ENCODE data around the gene SPATA2. TPM values are rescaled to one million over a fixed set of nuclear protein-coding genes. Genes with fewer than 3 reads are reported as not detected.

Gene SPATA2
- total RNA-seq, 1 donor: 6.2 TPM

DNA sequence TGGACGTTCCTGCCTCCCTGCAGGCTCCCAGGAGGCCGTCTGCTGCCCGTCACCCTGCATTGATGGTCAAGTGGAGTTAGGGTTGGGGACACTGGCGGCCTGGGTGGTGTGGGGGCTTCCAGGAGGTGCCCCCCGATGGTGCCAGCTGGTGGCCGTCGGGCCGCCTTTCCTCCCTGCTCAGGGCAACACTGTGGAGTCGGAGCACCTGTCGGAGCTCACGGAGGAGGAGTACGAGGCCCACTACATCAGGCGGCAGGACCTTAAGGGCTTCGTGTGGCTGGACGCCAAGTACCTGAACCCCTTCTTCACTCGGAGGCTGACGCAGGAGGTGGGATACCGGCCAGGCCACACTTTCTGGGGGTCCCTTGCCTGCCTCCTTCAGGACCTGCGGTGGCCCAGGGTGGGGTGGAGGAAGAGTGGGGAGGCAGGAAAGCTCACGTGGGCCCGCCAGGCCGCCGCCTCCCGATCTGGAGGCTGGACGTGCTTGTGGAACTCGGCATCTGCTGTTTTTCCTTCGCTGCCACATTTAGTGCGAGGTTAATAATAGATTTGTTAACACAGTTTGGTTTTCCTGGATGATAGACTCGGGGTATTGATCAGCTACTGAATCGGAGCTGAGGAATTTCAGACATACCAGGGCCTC, 28.6 kb downstream of the SPATA2 start:
- H3K4me3 ChIP-seq (ENCODE audit: low read length): no peak overlapping the region
- peaks cover 35% of the 10 kb centered on the region for H3K4me1 ChIP-seq (ENCODE audit: insufficient read depth, low read length)

DNA sequence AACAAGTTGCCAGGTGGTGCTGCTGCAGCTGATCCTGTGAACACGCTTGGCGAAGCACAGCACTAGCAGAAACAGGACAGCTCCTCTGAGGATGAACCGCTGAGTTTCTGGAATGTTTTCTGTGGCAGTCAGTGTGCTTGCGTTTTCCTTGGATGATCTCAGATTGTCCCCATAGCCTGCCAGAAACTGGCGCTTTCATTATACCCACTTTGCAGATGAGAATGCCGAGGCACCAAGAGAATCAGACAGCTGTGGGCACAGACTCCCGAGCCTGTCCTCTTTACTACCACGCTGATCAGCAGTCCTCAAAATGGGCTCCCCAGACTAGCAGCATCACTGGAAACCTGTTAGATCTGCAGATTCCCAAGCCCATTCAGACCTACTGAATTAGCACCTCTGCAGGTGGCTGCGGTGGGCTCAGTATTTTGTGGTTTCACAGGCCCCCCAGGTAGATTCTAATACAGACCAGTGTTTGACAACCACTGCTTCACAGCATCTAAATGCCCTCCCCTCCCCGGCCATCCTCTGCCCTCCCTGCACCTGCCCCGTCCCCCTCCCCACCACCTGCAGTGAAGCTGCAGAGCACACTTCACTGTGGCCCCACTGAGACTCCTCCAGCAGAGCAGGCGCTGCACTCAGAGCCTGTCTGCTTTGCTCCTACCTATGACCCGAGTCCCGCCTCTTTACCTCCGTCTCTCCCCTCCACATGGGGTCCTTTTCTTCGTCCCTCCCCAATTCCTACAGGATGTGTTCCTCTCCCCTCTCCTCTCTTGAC, 29.6 kb downstream of the SPATA2 start:
- H3K4me1 ChIP-seq (ENCODE audit: insufficient read depth, low read length): peaks cover 26% of the 10 kb centered on the region
- no peaks in the 10 kb centered on the region for H3K27me3 ChIP-seq (ENCODE audit: insufficient read depth, low read length)
- no peak overlapping the region for H3K4me3 ChIP-seq (ENCODE audit: low read length)
- H3K9me3 ChIP-seq (ENCODE audit: low read depth, low read length): no peaks in the 10 kb centered on the region

More for the DNA sequence above, 28.6 kb downstream of the SPATA2 start:
- H3K9me3 ChIP-seq (ENCODE audit: low read depth, low read length): no peaks in the 10 kb centered on the region
- no peaks in the 10 kb centered on the region for H3K27me3 ChIP-seq (ENCODE audit: insufficient read depth, low read length)

DNA sequence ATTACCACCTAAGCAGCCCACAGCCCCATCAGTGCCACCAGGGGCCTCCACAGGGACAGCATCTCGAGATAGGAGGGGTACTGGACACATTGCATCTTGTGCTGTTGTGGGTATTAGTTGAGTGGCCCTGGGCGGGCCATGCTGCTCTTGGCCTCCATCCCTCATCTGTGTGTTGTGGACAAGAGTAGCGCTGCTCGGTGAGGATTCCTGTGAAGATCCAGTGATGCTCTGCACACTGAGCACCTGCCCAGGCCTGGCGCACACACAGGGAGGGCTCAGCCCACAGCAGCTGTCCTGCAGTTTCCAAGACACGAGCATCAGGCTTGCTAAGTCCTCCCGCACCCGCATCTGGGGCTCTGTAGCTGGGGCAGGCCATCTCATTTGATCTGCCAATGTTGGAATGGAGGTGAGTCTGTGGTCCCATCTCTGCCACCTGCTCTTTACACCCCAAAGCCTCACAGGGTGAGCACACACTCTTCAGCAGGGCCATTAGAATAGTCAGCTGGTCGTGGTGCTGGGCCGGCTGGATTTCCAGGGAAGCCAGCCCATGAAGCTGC, 32.0 kb downstream of the SPATA2 start:
- H3K9me3 ChIP-seq (ENCODE audit: low read depth, low read length): no peaks in the 10 kb centered on the region
- no peaks in the 10 kb centered on the region for H3K27me3 ChIP-seq (ENCODE audit: insufficient read depth, low read length)
- H3K4me3 ChIP-seq (ENCODE audit: low read length): no peak overlapping the region
- H3K4me1 ChIP-seq (ENCODE audit: insufficient read depth, low read length): peaks cover 2% of the 10 kb centered on the region

DNA sequence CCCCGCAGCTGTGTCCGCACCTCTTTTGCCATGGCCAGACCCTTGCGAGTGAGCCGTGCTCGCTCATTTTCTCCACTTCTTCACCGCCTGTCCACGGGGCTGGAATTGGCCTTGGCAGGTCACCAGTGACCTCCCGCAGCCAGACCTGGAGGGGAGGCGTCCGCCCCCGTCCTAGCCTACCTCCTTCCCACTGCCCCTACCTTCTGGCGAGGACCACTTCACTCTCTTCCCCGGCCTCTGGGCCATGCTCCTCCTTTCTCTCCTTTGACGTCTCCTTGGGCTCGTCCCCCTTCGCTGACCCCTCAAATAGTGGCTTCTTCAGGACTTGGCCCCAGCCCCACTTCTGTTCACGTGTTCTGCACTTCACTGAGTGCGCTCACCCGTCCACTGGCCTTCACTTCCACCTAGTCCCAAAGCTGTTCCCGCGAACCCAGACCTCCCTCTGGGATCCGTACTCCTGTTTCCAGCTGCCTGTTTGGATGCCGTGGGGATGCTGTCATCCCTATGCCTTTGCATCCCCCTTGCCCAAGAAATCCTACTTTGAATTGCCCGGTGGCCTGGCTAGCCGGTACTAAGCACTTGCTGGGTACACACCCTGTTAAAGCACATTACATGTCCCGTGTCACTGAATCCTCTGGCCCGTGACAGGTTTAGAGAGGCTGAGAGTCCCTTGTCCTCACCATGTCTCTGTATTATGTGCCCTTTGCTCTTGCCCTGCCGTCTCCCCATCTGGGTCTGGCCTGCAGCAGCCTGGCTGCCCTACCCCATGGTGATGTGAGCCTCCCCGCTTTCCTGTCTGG, 33.0 kb downstream of the SPATA2 start:
- Histone ChIP-seq H3K27me3 (ENCODE audit: insufficient read depth, low read length) (no peaks in the 10 kb centered on the region), H3K4me3 (ENCODE audit: low read length) (no peak overlapping the region), H3K4me1 (ENCODE audit: insufficient read depth, low read length) (no peaks in the 10 kb centered on the region), H3K9me3 (ENCODE audit: low read depth, low read length) (no peaks in the 10 kb centered on the region)

DNA sequence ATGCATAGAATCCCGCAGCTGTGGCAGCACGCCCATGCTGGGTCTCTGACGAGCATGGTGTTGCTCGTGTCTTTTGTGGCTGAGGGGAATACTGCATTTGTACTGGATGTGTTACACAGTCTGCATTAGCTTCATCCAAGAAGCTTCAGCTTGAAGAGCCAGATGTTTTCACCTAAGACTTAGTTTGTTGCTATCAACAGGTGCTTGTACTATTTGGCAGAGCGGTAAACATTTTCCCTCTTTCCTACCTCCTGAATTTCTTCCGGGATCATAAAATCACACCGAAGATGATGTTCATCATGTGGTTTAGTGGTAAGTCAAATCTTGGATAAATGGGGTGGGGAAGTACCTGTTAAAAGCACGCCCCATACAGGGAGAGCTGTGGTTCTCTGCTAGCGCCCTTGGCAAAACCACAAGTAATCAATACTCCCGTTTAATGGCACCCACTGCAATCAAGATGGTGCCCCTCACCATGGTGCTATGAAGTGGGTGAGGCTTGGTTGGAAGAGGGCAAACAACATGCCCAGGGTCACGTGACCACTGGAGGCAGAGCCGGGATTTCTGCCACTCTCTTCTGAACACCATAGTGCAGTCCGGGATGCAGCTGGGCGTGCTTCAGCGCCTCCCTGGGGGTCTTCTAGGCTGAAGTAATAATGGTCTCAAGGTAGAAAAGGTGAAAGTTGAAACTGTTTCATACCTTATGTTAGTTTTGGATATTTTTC, 34.4 kb downstream of the SPATA2 start:
- no peak overlapping the region for H3K4me3 ChIP-seq (ENCODE audit: low read length)
- no peaks in the 10 kb centered on the region for H3K27me3 ChIP-seq (ENCODE audit: insufficient read depth, low read length)
- no peaks in the 10 kb centered on the region for H3K4me1 ChIP-seq (ENCODE audit: insufficient read depth, low read length)
- H3K9me3 ChIP-seq (ENCODE audit: low read depth, low read length): no peaks in the 10 kb centered on the region

DNA sequence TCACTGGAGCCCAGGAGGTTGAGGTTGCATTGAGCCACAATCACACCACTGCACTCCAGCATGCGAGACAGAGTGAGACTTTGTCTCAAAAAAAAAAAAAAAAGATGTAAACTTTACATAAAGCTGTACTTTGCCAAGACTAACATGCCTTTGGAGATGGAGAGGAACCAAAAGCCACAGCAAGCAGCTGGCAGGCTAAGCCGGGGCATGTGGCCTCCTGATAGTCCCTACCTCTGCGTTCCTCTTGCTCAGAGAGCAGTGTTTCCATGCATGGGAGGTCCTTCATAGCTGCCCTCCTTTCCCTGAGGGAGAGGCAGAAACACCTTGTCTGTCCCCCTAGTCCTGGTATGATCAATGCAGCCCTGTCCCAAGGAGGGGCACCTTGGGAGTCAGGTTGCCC, 35.2 kb downstream of the SPATA2 start:
- Histone ChIP-seq H3K27me3 (ENCODE audit: insufficient read depth, low read length) (no peaks in the 10 kb centered on the region), H3K4me3 (ENCODE audit: low read length) (no peak overlapping the region), H3K4me1 (ENCODE audit: insufficient read depth, low read length) (no peaks in the 10 kb centered on the region), H3K9me3 (ENCODE audit: low read depth, low read length) (no peaks in the 10 kb centered on the region)

DNA sequence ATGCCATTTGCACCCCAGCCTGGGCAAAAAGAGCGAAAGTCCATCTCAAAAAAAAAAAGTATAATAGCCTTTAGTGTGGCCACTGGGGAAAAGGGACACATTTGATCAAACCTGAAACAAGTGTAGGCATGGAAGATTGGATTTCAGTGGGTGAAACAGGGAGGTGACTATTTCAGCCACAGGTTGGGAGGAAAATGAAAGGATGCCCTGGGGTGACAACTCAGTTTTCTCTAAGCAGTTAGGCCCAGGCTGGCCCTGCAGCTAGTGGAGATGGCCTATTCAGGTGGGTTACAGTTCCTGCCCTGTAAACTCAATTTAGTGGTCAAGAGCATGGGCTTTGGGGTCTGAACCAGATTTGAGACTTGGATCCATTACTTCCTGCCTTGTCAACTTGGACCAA, 36.4 kb downstream of the SPATA2 start:
- H3K4me1 ChIP-seq (ENCODE audit: insufficient read depth, low read length): no peaks in the 10 kb centered on the region
- no peak overlapping the region for H3K4me3 ChIP-seq (ENCODE audit: low read length)
- H3K27me3 ChIP-seq (ENCODE audit: insufficient read depth, low read length): no peaks in the 10 kb centered on the region
- no peaks in the 10 kb centered on the region for H3K9me3 ChIP-seq (ENCODE audit: low read depth, low read length)

DNA sequence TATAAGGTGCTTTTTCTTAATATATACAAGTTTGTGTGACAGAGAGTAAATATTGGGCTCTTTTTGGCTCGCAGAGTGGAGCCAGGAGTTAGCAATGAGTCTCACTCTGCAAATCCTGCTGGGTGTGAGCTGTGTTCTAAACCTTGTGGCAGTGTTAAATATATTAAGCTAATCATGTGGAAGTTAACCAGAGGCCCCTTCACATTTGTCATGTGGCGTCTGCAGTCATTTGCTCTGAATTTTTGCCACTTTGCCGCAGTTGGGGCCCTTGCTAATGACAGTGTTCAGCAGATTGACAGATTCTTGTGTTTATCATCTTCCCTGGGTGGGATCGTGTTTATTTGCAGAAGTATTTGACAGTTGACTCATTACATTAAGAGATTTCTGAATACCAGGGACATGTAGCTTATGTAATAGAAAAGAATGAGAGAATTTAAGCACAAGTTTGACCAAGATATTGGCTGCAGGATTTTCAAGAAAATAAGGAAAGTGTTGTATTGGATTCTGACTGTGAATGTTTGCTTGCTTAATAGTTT, 37.9 kb downstream of the SPATA2 start:
- no peaks in the 10 kb centered on the region for H3K27me3 ChIP-seq (ENCODE audit: insufficient read depth, low read length)
- no peak overlapping the region for H3K4me3 ChIP-seq (ENCODE audit: low read length)
- no peaks in the 10 kb centered on the region for H3K4me1 ChIP-seq (ENCODE audit: insufficient read depth, low read length)
- no peaks in the 10 kb centered on the region for H3K9me3 ChIP-seq (ENCODE audit: low read depth, low read length)

DNA sequence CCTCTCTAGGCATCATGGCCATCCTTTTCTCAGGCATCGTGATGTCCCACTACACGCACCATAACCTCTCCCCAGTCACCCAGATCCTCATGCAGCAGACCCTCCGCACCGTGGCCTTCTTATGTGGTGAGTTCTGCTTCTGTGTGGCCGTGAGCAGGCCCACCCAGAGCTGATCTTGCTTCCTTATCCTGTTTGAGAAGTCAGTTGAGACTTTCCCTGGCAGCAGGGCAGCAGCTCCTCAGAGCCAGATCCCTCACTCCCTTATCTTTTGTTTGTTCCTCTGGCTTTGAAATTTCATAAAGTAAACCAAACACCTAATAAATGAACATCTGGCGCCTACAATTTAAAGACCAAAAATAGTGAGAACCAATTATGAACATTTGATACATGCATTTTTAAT, 40.6 kb downstream of the SPATA2 start:
- Histone ChIP-seq H3K4me1 (ENCODE audit: insufficient read depth, low read length) (no peaks in the 10 kb centered on the region), H3K9me3 (ENCODE audit: low read depth, low read length) (no peaks in the 10 kb centered on the region), H3K4me3 (ENCODE audit: low read length) (no peak overlapping the region), H3K27me3 (ENCODE audit: insufficient read depth, low read length) (no peaks in the 10 kb centered on the region)

DNA sequence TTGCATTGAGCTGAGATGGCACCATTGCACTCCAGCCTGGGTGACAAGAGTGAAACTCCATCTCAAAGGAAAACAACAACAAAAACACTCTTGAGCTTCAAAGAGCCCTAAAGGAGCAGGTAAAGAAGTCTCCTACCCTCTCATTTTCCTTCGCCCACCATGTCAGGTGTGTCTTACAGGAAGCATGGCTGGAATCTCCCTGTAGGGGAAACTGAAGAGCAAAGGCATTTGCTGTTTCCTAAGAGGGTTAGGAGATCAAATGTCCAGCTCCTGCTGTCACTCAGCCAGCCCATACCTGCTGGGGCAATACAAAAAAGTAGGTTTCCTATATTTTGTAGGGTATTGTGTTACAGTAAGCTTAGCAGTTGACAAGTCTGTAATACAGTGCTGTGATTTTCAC, 43.3 kb downstream of the SPATA2 start:
- H3K9me3 ChIP-seq (ENCODE audit: low read depth, low read length): no peaks in the 10 kb centered on the region
- H3K4me1 ChIP-seq (ENCODE audit: insufficient read depth, low read length): no peaks in the 10 kb centered on the region
- H3K4me3 ChIP-seq (ENCODE audit: low read length): no peak overlapping the region
- no peaks in the 10 kb centered on the region for H3K27me3 ChIP-seq (ENCODE audit: insufficient read depth, low read length)

DNA sequence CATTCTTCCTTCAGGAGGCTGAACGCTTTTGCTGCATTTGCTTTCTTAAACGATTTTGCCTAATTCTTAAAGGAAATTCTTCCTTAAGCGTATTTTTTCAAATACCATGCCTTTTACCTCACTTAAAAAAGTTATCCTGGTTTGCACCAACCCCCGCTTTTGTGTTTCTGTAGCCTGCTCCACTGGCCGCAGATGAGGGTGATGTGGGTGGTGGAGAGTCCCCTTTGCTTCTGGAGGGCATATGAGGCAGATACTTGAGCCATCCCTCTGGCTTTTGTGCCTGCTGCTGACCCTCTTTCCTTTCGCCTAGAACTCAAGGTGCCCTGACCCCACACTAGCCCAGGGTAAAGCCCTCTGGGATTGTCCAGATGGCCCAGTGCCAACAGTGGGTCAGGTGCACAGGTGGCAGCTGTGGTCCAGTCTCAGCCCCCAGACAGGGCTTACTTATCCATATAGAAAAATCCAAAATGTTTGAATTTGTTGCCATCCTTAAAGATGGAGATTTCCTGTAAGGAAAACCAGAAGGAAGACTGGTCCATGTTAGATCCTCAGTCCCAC, 43.9 kb downstream of the SPATA2 start:
- no peaks in the 10 kb centered on the region for H3K4me1 ChIP-seq (ENCODE audit: insufficient read depth, low read length)
- no peaks in the 10 kb centered on the region for H3K9me3 ChIP-seq (ENCODE audit: low read depth, low read length)
- H3K27me3 ChIP-seq (ENCODE audit: insufficient read depth, low read length): no peaks in the 10 kb centered on the region
- H3K4me3 ChIP-seq (ENCODE audit: low read length): no peak overlapping the region

DNA sequence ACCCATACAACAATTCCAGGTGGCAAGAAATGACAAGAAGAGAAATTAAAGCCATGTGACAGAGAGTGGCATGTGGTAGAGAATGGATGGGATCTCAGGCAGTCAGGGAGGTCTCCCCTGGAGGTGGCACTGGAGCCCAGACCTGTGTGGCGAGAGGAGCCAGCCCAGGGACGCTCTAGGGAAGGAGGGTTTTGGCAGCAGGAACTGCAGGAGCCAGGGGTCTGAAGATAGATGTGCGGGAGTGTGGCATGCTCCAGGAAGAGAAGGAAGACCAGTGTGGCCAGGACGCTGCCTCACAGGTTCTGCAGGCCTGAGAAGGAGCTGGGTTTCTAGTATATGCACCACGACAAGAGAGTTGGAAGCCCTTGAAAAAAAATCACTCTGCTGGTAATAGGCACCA, 45.1 kb downstream of the SPATA2 start:
- H3K27me3 ChIP-seq (ENCODE audit: insufficient read depth, low read length): no peaks in the 10 kb centered on the region

DNA sequence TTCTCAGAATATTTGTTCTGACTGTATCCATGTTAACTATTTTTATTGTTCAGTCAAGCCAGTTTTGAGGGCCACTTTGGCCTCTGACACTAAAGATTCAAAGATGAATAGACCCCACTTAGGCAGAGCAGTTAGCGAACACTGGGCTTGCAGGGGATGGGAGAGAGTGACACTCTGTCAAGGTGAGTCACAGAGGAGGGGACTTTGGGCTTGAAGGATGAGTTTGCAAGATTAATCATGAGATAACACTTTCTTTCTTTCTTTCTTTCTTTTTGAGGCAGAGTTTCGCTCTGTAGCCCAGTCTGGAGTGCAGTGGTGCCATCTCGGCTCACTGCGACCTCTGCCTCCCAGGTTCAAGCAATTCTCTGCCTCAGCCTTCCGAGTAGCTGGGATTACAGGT, 46.4 kb downstream of the SPATA2 start:
- Histone ChIP-seq H3K27me3 (ENCODE audit: insufficient read depth, low read length) (no peaks in the 10 kb centered on the region), H3K4me3 (ENCODE audit: low read length) (no peak overlapping the region), H3K4me1 (ENCODE audit: insufficient read depth, low read length) (no peaks in the 10 kb centered on the region), H3K9me3 (ENCODE audit: low read depth, low read length) (no peaks in the 10 kb centered on the region)

More for the DNA sequence above, 45.1 kb downstream of the SPATA2 start:
- Histone ChIP-seq H3K4me1 (ENCODE audit: insufficient read depth, low read length) (no peaks in the 10 kb centered on the region), H3K4me3 (ENCODE audit: low read length) (no peak overlapping the region), H3K9me3 (ENCODE audit: low read depth, low read length) (no peaks in the 10 kb centered on the region)

DNA sequence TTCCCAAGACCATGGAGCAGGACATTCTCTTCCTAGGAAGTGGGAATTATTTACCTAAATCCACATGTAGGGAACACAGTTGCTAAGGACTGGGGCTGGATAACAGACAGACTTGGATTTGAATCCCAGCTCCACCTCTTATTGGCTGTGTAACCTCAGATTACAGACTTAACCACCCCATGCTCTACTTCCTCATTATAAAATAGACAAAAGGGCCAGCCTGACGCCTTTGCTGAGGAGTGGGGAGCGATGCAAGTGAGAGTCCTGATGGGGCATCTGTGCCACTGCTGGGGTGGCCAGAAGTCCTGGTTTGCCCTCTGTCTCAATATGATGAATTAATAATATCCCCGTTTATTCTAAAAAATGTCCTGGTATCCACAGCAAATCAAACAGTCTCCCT, 46.8 kb downstream of the SPATA2 start:
- Histone ChIP-seq H3K9me3 (ENCODE audit: low read depth, low read length) (no peaks in the 10 kb centered on the region), H3K27me3 (ENCODE audit: insufficient read depth, low read length) (no peaks in the 10 kb centered on the region), H3K4me3 (ENCODE audit: low read length) (no peak overlapping the region), H3K4me1 (ENCODE audit: insufficient read depth, low read length) (no peaks in the 10 kb centered on the region)
